Measurements from ENCODE around the gene COL6A3.

Gene COL6A3

GRCh38 chr2:237413777-237414661 lies at the start of gene COL6A3:
Gene COL6A3 (minus strand): TSS chr2:237414164. CDS start chr2:237396817, 17,347 bp downstream.
- DNase-seq (ENCODE audit: low read depth in 1 of 2, low spot score in 1 of 2) = no peak

- no peak for DNase-seq (ENCODE audit: low read depth in 1 of 2, low spot score in 1 of 2)
Observed at GRCh38 chr2:237459741-237460174, 45.8 kb upstream of the COL6A3 start.

GRCh38 chr2:237459226-237459625 lies 45.3 kb upstream of the COL6A3 start:
- DNase-seq (ENCODE audit: low read depth in 1 of 2, low spot score in 1 of 2) = no peak

- no peak for DNase-seq (ENCODE audit: low read depth in 1 of 2, low spot score in 1 of 2)
Observed at GRCh38 chr2:237458519-237458918, 44.6 kb upstream of the COL6A3 start.

- DNase-seq (ENCODE audit: low read depth in 1 of 2, low spot score in 1 of 2) = no peak
Observed at GRCh38 chr2:237457388-237457941, 43.5 kb upstream of the COL6A3 start.

- DNase-seq (ENCODE audit: low read depth in 1 of 2, low spot score in 1 of 2) = no peak
Observed at GRCh38 chr2:237456200-237456843, 42.4 kb upstream of the COL6A3 start.

- DNase-seq (ENCODE audit: low read depth in 1 of 2, low spot score in 1 of 2) = no peak
Observed at GRCh38 chr2:237455764-237456163, 41.8 kb upstream of the COL6A3 start.

- no peak for DNase-seq (ENCODE audit: low read depth in 1 of 2, low spot score in 1 of 2)
Observed at GRCh38 chr2:237453671-237454070, 39.7 kb upstream of the COL6A3 start.

GRCh38 chr2:237452861-237453260 lies 38.9 kb upstream of the COL6A3 start:
- DNase-seq (ENCODE audit: low read depth in 1 of 2, low spot score in 1 of 2) = no peak

GRCh38 chr2:237451643-237452469 lies 37.9 kb upstream of the COL6A3 start:
- no peak for DNase-seq (ENCODE audit: low read depth in 1 of 2, low spot score in 1 of 2)

GRCh38 chr2:237450583-237450982 lies 36.6 kb upstream of the COL6A3 start:
- no peak for DNase-seq (ENCODE audit: low read depth in 1 of 2, low spot score in 1 of 2)

- DNase-seq (ENCODE audit: low read depth in 1 of 2, low spot score in 1 of 2) = no peak
Observed at GRCh38 chr2:237450108-237450507, 36.1 kb upstream of the COL6A3 start.

- no peak for DNase-seq (ENCODE audit: low read depth in 1 of 2, low spot score in 1 of 2)
Observed at GRCh38 chr2:237449193-237449881, 35.4 kb upstream of the COL6A3 start.

- no peak for DNase-seq (ENCODE audit: low read depth in 1 of 2, low spot score in 1 of 2)
Observed at GRCh38 chr2:237448626-237449025, 34.7 kb upstream of the COL6A3 start.

- DNase-seq (ENCODE audit: low read depth in 1 of 2, low spot score in 1 of 2) = no peak
Observed at GRCh38 chr2:237448171-237448570, 34.2 kb upstream of the COL6A3 start.

GRCh38 chr2:237447496-237447895 lies 33.5 kb upstream of the COL6A3 start:
- DNase-seq (ENCODE audit: low read depth in 1 of 2, low spot score in 1 of 2) = no peak

- no peak for DNase-seq (ENCODE audit: low read depth in 1 of 2, low spot score in 1 of 2)
Observed at GRCh38 chr2:237446338-237446665, 32.3 kb upstream of the COL6A3 start.

- no peak for DNase-seq (ENCODE audit: low read depth in 1 of 2, low spot score in 1 of 2)
Observed at GRCh38 chr2:237445611-237446337, 31.8 kb upstream of the COL6A3 start.

- no peak for DNase-seq (ENCODE audit: low read depth in 1 of 2, low spot score in 1 of 2)
Observed at GRCh38 chr2:237444071-237444470, 30.1 kb upstream of the COL6A3 start.
